Measurements from ENCODE around the gene MYPN.
"Not testable (repeated sequence)": the region's sequence is repeated elsewhere in the genome, so short reads cannot be mapped to it uniquely, and the experiment has no call there.

MYPN gene

DNA sequence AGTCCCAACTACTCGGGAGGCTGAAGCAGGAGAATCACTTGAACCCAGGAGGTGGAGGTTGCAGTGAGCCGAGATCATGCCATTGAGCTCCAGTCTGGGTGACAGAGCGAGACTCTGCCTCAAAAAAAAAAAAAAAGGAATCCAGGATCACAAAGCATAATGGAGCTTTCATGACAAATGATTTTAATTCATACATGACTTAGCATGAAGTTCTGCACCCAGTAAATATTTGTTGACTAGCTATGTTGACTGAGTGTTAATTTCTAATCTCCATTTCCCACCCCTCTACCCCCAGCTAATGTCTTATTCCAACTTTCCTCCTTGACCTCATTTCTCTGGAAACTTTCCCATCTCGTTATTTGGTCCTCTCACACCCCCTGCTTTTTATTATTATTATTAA is 69.3 kb downstream of the MYPN start:
- DNase-seq = no peak

DNA sequence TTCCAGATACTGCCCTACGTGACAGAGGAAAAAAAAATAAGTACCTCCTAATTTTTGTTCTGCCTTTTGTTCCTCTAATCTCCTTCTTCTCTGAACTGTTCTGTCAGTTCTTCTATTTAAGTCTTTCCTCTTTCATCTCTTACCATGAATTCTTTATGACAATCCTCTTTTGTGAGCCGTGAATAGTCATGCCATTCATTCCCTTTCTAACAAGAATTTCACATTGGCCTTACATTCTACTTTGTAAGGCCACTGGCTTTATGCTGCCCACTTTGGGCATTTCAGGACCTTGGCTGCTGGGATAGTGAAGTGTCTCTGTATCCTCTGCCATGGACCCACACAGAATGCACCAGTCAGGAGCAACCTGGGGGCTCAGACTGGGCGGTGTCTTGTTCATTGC is 69.7 kb downstream of the MYPN start:
- no peak for DNase-seq

DNA sequence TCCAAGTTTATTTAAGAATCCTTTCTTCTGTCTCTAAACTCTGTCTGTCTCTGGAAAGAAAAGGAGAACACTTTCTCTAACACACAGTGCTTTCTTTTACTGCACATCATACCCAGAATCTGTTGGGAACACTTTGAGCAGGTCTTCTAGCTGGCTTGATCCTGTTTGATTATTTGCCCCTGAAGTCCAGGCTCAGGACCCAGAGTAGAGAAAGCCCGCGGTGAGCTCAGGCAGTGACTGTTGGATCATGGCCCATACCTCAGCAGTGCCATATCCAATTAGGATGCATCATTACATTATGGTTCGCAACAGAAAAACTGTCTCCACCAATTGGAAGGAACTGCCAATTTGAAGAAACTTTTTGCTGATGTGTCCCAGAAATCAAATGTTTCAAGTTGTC is 71.2 kb downstream of the MYPN start:
- DNase-seq = no peak

DNA sequence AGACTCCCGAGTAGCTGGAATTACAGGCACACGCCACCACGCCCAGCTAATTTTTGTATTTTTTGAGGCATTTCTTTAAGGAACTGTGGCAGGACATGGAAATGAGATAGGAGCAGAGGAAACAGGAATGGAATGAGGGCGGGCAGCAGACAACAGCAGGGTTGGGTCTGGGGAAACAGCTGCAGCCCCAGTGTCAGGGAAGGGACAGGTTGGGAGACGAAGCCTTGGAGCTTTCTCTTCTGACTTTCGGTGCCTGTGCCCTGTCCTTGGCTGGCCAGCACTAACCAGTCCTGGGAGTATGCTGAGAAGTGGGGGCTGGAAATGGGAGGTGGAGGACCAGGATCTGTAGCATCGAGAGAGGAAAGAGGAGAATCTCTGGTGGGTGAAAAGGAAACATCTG is 75.3 kb downstream of the MYPN start:
- no peak for DNase-seq

DNA sequence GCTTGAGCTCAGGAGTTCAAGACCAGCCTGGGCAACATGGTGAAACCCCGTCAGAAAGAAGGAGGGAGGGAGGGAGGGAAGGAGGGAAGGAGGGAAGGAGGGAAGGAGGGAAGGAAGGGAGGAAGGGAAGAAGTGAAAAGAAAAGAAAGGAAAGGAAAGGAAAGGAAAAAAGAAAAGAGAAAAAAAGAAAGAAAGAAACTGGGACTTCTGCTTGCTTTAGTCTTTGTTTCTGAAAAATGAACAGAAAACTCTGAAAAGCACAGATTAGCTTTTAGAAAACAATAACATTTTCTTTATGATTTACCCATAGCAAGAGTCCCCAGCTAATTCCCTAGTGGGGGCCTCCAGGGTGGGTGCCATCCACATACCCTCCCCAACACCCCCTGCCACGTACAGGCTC is 75.8 kb downstream of the MYPN start:
- DNase-seq = no peak

DNA sequence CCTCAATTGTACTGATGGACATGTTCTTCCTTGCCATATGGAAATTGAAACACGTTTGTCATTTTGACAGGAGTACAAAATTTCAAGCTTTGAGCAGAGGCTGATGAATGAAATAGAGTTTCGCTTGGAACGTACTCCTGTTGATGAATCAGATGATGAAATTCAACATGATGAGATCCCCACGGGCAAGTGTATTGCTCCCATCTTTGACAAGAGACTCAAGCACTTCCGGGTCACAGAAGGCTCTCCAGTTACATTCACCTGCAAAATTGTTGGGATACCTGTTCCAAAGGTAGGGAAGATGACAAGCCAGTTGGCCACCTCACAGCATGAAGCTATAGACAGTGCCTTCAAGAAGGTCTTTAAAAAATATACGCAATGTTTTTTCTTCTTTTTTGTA is 79.5 kb downstream of the MYPN start:
- DNase-seq = no peak

DNA sequence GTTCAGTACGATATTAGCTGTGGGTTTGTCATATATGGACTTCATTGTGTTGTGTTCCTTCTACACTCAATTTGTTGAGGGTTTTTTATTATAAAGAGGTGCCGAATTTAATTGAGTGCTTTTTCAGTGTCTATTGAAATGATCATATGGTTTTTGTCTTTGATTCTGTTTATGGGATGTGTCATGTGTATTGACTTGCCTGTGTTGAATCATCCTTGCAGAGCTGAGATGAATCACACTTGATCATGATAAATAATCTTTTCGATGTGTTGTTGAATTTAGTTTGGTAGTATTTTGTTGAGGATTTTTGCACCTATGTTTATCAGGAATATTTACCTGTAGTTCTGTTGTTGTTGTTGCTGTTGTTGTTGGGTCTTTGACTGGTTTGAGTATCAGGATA is 82.8 kb downstream of the MYPN start:
- DNase-seq = no peak

DNA sequence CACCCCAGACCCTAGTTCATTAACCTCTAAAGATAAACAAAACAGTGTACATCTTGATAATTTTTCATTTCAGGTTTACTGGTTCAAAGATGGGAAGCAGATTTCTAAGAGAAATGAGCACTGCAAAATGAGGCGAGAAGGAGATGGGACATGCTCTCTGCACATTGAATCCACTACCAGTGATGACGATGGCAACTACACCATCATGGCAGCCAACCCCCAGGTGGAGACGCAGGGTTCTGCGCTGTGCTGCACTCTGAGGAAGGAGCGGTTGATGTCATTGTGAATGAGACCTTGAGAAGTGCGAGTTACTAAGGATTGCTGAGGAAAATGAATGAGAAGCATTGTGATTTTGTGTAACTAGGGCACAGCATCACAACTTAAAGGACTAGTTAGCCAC is 85.0 kb downstream of the MYPN start:
- DNase-seq = no peak

DNA sequence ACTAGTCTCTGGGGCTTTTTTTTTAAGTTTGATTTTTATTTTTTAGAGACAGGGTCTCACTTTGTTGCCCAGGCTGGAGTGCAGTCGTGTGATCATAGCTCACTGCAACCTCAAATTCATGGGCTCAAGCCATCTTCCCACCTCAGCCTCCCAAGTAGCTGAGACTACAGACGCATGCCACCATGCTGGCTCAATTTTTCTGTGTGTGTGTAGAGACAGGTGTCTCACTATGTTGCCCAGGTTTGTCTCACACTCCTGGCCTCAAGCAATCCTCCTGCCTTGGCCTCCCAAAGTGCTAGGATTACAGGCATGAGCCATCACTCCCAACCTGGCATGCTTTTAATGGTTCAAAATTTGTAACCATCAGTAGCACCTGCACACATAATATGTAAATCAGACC is 86.5 kb downstream of the MYPN start:
- DNase-seq = not testable (repeated sequence)

DNA sequence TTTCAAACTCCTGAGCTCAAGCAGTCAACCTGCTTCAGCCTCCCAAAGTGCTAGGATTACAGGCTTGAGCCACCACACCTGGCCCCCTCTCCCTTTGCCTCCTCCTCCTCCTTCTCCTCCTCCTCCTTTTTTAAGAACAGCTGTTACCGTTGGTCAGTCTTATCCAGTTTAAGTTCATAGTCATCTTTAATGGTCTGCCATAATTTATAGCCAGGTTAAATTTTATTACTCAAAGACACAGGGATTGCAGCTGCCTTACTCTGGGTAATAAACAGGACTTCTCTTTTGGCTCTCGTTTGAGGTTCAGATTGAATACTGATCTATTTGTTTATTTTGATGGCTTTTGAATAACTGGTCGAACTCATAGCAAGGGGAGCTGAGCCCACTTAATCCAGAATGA is 87.4 kb downstream of the MYPN start:
- DNase-seq = no peak

DNA sequence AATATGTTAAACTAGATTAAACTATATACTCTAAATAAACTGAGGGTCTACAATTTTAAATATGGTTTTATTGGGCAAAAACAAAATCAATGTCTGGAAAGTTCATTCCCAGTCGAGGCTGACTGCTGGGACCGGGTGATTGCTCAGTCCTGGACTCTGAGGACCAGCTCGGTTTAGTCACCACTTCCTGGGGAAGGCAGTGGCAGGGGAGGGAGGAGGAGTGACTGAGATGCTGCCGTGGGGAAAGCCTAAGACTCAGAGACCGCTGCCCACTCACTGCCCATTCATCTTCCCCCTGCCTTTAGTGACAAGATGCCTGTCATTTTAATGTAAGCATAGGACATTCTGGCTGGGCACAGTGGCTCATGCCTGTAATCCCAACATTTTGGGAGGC is 93.7 kb downstream of the MYPN start:
- peak; percentile 56 for DNase-seq

DNA sequence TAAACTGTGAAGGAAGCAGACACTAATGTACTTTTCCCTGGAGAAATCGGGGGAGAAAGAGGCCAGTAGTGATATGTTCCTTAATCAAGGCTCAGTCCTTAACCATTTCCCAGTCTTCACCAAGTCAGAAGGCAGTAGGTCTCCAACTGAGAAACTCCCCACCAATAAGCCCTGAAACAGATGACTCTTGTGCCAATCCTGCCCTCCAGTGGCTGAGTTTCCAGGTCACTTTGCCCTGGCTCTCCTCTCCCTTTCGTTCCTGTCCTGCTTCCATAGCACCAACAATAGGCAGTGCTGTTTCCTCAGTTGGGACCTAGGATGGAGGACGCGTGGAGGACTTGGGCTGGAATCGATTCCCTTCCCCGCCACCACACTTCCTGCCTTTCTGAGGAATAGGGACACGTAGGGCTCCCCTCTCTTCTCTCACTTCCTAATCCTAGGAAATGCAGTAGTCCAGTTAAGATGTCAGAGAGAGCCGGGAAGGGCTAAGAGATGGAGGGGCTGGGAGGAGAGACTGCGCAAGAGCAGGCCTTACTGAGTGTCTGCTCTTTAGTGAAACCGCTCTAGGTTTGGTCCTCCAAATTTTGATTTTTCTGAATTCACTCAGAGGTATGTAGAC is 99.2 kb downstream of the MYPN start:
- peak; percentile 81 for DNase-seq

DNA sequence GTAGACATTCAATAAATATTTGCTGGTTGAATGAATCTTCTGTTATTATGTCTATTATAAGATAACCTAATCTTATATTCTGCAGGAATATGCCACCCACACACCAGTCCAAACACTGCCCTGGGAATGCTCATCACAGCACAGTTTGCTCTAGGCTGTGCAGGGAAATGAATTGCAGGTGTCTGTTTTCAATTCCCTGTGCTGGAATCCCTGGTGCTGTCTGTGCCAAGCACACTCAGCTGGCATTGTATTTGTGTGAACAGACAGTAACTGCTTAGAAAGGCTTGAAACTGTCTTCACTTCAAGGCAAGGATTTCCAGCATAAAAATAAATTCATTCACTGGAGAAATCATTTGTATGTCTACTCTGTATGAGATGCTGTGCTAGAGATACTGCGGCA is 102.4 kb downstream of the MYPN start:
- DNase-seq = no peak

DNA sequence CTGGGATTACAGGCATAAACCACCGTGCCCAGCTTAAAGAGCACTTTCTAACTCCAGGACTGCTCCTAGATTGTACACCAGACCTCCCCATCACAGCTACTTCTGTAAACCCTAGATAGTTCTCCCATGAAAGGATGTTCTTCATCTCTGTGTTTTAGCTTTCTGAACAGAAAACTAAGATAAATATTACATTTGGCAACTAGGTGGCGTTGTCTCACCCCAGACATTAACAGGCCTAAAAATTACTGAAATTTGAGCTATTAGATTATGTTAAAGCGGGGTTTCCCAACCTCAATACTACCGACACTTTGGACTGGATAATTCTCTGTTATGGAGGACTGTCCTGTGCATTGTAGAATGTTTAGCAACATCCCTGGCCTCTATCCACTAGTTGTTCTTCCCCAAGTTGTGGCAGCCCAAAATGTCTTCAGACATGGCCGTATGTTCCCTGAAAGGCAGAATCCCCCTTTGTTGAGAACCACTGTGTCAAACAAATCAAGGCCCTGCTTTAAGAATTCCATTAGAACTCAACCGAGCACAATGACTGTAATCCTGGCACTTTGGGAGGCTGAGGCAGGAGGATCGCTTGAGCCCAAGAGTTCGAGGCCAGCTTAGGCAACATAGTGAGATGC is 103.5 kb downstream of the MYPN start:
- DNase-seq = peak; percentile 39

DNA sequence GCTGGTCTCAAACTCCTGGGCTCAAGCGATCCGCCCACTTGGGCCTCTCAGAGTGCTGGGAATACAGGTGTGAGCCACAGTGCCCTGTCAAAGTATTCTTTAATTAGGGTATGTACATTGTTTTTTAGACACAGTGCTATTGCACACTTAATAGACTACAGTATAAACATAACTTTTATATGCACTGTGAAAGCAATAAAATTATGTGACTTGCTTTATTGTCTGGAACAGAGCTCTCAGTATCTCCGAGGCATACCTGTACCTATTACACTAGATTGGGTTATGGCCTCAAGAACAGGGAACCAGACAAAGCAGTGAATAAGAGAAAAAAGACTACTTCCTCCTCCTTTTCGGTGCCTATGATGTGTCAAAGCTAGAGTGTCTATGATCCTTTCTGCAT is 109.5 kb downstream of the MYPN start:
- no peak for DNase-seq

DNA sequence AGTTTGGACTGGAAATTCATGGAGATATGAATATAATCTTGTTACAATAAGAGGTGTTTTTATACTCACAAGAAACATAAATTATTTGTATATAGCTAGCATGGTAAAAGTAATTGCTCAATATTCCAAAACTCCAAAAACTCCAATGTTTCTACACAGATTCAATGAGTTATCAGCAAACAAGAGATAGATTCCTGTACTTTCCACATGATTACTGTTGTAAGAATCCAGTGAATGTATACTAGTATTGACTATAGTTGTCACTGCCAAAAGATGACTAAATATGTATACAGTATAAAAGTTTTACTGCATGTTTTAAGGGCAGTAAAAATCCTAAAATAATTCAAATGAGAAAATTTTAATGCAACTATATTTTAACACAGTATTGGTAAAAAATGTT is 111.9 kb downstream of the MYPN start:
- no peak for DNase-seq

DNA sequence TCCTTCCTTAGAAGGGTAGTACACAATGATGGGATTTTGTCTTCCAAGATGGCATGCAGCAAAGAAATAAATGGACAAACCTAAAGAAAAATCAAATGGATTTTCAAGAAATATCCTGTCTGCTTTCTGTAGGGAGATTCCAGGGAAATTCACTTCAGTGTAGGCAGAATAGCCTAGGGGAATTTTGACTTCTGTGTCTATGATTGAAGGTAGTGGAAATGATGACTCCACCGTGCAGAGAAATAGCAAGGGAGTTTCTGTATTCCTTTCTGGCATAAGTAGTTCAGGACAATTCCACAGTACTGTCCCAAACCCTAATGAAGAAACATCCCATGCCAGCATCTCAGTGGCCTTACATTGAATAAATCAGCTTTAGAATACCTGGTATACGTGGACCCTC is 113.1 kb downstream of the MYPN start:
- DNase-seq = no peak

DNA sequence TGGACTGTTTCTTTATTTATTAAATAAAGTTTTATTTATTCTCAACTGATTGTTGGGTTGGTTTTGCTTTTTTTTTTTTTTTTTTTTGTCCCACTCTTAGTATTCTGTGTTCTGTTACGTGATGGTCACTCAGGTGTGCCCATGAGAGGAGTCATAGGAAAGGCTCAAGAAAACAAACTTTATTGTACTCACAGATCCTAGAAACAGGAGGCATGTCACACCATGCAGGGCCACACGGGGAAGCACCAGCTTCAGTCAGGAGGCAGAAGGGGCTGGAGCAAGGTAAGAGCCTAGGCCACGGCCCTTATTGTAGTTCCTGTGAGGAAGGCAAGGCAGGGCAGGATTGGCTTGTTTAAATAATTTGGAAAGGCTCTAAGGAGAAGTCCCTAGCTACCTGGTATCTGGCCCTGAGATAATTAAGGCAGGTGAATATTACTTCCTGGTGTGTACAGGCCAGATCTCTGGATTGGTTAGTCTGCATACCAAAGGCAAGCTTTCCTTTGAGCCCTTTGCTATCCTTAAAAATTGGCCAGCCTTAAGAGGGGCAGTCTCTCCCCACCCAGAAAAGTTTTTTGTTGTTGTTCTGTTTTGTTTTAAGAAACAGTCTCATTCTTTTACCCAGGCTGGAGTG is 114.4 kb downstream of the MYPN start:
- DNase-seq = no peak

DNA sequence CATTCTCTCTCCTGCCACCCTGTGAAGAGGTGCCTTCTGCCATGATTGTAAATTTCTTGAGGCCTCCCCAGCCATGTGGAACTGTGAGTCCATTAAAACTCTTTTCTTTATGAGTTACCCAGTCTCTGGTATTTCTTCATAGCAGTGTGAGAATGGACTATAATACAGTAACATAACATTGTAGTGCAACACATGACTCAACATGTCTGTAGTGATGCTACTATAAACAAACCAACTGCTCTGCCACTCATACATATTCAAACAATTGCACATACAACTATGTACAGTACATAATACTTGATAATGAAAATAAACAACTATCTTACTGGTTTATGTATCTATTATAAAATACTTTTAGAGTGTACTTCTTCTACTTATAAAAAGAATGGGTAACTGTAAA is 115.5 kb downstream of the MYPN start:
- DNase-seq = no peak

DNA sequence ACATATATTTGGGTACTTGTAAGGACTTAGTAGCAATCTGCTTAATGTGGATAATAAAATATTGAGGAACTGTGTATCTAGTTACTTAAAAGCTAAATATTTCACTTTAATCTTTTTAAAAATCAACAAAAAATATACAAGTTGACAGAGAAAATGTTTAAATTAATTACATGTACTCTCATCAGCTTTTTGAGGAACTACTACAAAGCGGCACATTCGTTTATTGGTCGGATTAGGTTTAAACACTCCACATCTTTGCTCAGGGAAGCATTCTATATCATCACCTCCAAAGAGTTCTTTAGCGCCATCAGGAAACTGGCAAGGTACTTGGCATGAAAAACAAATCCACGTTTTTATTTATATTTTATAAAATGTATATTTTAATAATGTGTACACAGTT is 121.0 kb downstream of the MYPN start:
- no peak for DNase-seq

DNA sequence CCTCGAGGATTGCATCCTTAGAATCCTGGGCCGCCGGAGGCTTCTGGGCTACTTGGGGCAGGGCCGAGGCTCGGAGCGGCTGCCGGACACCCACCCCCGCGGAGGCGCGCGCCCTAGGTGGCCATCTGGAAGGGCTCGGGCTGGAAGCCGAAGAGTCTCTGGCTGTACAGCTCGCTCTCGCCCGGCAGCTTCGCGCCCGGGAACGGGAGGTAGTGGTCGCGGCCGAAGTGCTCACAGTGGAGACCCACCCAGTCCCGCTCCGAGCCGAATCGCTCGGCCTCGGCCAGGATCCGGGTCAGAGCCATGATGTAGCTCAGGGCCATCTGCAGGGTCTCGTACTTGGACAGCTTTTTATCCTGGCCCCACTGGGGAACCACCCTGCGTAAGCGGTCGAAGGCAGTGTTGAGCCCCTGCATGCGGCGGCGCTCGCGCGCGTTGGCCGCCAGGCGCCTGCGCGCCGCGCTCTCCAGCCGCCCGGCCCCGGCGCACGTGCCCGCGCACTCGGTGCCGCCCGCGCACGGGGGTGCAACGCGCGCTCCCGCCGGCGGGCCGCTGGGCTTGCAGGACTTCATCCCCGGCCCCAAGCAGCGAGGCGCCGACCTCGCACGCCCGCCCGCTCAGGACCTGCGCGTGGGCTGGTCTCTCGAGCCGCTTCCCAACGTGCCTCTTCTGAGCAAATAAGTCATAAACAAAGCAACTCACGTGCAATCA is 122.0 kb downstream of the MYPN start:
- peak; percentile 71 for DNase-seq

DNA sequence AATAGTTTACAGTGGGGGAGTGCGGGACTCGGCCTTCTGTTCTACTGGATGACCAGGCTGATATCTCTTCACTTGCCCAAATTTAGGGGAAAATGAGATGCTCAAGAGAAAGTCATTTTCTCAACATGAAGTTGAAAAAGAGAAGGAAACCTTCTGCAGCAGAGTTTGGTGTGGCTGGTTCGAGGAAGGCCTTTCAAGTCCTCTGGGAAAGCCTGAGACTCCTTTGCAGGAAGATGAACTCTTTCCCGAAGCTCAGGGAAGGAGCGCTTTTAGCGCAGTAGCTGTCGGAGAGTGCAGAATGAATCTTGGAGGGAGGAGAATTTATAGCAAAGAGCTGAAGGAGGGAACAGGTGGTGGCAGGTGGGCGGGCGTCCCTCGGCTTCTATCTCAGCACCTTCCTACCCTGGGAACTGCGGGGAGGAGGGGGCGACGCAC is 122.5 kb downstream of the MYPN start, which contains the start of gene ATOH7:
Gene ATOH7 (minus strand): TSS at position 297 of the 435 bp plus-strand sequence. CDS start 436 bp downstream, outside the sequence.
- no peak for DNase-seq

DNA sequence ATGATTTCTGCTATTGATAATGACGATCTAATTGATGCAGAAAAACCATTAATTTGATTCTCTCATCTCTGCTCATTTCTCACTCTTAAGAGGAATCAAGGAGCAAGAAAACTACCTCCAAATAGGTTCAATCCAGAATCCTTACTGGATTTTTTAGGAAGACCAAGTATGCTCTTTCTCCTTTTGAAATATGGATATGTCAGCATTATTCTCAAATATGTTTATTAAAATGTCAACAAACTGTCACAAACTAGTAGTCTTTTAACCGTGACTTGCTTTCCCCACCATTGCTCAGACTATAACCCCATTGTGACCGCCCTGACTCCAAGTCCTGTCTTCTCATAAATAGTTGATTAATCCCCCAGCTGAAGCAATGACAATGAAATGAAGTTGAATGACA is 123.8 kb downstream of the MYPN start:
- DNase-seq = no peak

DNA sequence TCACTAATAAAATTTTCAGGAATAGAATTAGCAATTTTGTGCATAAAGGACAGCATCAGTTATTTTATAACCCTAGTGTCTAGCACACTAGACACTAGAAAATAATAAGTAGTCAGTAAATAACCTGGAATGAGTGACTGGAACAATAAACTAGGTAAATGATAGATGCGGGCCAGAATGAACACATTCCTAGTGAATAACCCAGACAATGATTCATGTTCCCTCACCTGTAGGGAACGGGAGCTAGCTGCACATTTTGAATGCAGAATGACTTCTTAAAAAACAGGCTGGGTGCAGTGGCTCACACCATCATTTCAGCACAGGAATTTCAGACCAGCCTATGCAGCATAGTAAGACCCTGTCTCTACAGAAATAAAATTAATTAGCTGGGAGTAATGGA is 125.8 kb downstream of the MYPN start:
- DNase-seq = no peak
